SKM-1 (cell line): Measurements from ENCODE around the gene TBC1D22A.
"Not testable (repeated sequence)": the region's sequence is repeated elsewhere in the genome, so short reads cannot be mapped to it uniquely, and the experiment has no call there.

Experiments
- DNase-seq: peaks from one replicate; lab custom pipeline; 2025; ENCODE audit not compliant: unreplicated experiment; lab: John Stamatoyannopoulos, UW

Gene TBC1D22A

DNA sequence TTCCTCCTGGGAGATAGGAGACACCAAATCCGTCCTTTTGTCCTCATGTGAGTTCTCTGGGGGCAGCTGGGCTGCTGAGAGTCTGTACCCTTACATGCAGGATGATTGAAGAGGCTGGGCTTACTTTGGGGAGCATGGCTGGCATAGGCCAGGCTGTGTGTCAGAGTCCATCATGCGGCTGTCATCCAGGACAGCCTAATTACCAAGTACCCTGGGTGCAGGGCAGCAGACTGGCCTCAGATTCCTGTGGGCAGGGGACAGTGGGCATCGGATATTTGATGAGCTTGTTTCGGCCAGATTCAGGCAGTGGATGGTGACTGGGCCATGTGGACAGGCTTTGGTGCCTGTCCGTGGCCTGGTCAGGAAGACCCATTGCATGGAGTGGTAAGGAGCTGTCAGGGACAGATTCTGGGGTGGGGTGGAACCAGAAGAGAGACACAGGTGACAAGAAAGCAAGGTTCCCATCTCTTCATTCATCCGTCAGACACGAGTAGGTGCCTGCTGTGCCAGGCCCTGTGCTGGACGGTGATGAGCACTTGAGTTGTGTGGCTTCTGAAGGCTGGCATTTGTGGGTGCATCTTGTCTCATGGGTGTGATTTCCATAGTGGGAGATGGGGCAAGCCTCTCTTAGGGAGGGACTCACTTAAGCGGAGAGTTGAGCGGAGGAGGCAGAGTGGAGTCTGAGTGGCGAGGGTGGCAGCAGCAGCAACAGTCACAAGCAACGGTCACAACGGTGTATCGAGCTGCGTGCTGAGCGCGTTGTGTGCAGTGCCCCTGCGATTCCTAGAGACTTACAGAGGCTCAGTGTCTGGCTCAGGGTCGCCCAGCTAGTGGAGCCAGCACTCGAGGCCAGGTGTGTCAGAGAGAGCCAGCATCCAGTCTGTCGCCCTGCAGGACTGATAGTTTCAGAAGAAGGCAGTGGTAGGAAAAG lies 48.7 kb downstream of the TBC1D22A start:
- DNase-seq: no peak

DNA sequence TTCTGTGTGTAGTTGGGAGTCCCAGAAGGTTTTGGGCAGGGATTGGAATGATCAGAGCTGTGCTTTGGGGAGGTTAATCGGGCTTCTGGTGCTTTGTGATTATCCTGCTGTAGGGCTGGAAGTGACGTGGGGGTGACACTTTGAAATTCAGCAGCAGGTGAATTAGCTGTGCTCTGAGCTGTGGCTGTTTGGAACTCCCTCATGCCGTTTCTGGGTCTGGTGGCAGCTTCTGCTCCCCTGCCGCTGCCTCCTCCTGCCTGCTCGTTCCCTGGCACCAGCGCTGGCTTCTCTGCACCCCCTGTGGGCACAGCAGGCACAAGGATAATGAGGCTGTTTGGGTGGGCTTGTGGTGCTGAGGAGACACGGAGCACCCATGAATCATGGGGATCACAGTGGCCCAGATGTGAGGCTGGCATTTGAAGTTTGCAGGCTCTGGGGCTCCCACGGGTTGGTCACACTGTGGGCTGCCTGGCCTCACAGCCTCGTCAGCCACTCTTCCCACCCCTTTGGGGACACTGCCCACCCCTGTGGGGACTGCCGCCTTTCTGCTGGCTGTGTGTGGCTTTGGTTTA lies 49.7 kb downstream of the TBC1D22A start:
- DNase-seq: no peak

GRCh38 chr22:46812788-46813187 lies 50.3 kb downstream of the TBC1D22A start:
- DNase-seq: no peak

DNA sequence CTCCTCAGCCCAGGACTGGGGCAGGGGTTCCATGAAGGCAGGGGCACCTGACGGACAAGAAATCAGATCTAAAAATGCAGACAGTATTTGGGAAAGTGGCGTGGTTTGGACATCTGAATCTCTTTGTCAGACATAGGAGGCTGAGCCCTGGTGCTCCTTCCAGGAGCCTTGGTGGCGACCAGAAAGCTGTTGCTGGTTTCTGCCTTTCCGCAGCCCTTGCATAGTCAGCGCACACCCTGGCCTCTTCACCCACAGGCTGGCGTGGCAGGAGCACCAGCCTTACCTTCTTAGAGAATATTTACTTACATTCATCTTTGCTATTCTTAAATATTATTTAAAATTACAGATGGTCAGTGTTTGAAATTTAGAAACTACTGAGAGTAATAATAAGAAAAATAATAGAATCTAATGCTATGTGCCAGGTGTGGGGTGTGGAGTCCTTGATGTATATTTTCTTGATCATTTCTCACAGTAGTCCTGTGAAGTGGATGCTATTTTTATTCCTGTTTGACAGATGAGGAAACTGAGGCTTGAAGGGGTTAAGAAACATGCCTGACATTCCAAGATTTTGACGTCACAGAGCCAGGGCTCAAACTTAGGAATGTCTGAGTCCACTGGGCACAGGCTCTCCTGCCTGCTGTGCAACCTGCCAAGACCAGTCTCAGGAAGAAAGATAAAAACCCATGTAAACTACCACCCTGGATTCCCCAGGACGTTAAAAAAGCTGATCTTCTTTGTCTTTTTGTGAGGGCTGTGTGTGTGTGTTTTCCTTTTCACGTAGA lies 51.6 kb downstream of the TBC1D22A start:
- no peak for DNase-seq

- no peak for DNase-seq
Observed at GRCh38 chr22:46815132-46815531, 52.7 kb downstream of the TBC1D22A start.

- no peak for DNase-seq
Observed at GRCh38 chr22:46815559-46815895, 53.1 kb downstream of the TBC1D22A start.

DNA sequence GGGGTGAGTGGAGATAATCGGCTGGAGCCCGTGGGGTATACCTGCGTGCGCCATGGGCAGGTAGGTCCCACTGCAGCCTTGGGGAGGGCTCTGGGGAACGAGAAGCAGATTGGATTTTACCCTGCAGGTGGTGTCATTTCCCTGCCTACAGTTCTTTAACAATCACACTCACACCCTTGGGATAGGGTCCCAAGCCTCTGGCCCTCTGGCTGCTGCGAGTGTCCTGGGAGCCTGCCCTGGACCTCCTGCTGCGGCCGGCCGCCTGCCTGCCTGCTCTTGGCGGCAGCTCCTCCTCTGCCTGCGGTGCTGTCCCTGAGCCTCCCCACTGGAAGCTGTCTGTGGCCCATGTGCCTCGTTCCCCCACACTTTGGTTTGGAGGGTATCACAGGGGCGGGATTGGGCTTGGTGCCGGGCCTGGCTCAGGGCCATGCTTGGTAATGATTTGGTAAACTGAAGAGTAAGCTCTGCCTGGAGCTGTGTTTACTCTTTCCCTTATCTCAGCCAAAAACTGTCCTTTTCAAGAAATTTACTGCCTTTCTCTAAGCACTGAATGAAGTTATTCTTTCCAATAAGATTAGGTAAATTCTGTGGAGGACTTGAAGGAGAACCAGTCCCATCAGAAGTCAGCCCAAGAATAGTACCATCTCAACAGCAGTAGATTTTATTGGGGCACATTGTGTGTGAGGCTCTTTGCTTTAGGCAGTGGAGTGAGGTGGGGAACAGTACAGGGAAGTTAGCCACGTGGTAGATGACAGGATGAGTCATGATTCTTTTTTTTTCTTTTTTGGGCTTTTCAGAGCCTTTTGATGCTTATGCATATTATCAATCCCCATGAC lies 53.7 kb downstream of the TBC1D22A start:
- no peak for DNase-seq

GRCh38 chr22:46817390-46817789 lies 54.9 kb downstream of the TBC1D22A start:
- DNase-seq: not testable (repeated sequence)

DNA sequence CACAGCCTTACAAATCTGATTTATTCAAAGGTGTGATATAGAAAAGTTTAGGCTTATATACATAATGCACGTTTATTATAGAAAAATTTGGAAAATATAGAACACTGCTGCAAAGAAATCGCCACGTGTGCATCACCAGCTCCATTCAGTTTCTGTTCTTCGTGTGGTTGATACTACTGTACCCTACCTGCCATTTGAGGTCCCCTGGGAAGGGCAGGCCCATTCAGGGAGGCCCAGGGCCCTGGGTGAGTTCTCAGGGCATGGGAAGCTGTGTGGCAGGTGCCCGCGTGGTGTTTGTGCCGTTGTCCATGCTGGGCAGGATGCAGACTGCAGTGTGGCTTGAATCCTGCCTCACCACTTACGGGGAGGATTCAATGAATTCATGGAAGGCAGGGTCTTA lies 60.8 kb downstream of the TBC1D22A start:
- no peak for DNase-seq

DNA sequence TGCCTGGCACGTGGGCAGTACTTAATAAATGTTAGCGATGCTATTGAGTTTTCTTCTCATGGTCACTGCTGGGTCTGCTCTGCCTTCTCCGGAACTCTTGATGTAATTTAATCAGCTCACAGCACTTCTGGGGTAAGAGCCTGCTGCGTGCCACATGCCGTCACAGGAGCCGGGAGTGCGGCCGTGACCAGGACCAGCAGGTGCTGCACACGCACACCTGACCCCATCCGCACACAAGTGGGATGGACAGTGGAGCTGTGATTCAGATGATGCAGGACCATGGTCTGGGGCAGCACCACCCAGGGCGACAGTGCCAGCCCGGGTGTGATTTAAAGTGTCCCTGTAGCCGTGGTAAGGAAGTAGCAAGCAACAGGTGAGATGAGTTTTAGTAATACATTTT lies 61.2 kb downstream of the TBC1D22A start:
- no peak for DNase-seq

GRCh38 chr22:46824344-46824909 lies 62.0 kb downstream of the TBC1D22A start:
- no peak for DNase-seq

DNA sequence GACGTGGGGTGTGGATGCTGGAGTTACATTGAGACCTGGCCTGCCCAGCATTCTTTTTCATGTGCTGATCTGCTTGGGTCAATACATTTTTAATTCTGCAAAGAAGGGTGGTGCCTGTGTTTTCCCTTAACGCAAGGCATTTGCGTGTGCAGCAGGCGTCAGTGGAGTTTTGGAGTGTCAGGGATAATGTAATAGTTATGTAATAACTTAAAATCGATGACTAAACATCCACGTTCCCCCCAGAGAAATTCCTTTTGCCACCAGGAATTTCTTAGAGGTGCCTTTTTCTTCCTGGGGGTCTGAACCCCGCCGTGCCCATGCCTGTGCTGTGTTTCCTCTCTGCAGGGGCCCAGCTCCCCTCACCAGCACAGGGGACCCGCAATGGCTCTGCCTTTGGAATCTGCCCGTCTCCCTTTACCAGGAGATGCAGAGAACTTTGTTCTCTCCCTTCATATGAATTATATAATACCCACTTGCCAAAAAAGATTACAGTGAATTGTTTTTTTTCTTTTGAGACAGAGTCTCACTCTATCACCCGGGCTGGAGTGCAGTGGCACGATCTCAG lies 62.6 kb downstream of the TBC1D22A start:
- no peak for DNase-seq

- DNase-seq: no peak
Observed at GRCh38 chr22:46826438-46827135, 64.1 kb downstream of the TBC1D22A start.

DNA sequence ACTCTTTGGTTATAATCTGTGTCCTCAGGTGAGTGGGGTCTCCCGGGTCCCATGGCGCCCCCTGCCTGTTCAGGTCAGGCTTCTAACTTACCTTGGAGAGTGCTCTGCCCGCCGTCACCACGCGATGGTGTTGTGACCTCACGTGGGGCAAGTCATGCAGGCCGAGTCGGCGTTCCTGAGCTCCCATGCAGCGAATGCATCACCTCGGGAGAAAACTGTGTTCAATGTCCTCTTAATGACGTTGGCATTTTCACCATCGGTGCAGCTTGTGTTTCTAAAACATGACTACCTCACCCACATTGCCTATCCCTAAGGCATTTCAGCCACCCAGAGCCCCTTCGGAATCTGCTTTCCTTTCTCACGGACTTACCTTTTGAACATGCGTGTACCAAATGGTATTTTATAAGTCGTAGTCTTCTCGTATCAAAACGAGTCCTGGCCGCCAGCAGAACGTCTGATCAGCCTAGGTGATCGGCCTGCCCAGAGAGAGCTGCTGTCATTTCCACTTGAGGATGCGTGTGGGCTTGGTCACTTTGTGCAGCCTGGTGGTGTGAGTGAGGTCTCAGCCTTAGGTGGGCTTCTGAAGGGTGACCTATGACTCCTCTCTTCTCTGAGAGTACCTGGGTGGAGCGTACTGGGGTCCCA lies 64.8 kb downstream of the TBC1D22A start:
- no peak for DNase-seq

GRCh38 chr22:46827781-46828180 lies 65.3 kb downstream of the TBC1D22A start:
- no peak for DNase-seq

DNA sequence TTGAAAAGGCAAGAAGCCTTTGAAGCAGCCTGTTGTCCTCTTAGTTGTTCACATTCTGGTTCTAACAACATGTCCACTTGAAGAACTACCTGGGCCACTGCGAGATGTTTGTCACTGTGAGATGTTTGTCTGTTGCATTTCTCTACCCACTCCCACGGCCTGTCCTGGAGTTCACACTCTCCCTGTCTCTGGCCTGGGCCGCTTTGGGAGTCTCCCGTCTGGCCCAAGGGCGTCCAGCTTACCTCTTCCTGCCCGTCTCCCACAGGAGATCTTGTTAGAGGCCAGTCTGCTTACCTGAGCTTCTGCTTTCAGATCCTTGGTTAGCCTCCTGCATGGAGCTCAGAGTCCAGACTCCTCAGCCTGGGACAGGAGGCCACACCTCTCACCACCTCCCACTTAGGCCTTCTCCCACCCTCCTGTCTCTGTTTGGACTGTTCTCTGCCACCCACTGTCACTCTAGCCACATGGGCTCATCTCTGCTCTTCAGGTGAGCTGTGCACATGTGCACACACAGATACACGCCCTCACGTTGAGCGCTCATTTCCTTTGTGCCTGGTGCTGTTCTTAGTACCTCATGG lies 66.0 kb downstream of the TBC1D22A start:
- DNase-seq: no peak

DNA sequence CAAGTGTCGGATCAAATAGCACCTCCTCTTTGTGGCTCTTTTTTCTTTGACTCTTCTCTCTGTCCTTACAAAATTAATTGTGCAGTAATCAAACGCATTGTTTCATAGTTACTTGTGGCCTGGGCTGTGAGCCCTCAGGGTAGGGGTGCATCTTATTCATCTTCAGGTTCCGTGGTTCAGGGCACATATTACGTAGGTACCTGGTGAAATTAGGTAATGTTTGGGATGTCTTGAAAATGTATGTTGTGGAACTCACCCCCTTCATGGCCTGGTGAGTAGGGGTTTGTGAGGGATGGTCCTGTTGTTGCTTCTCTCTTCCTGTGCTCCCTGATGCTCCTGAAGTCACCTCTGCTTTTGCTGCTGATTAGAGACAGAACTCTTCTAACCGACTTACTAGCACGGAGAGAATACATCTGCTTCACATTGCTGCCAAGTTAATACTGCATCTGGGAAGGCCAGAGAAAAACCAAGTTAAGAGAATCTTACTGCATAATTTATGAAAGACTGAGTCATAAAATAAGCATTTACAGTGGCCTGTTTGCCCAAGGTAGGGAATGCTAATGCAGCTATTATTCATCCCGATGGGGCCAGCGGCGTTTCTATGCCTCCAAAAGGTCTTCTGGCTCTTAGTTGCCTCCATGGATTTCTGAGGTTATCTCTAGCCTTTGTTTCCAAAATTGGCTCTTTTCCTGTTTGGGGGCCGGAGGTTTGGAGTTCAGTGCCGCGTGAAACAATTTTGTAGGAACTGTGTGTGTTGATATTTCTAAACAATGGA lies 66.9 kb downstream of the TBC1D22A start:
- DNase-seq: no peak
